Glutamatergic neuron (in vitro differentiated cells): ENCODE data around the gene RAB40C. TPM values are rescaled to one million over a fixed set of nuclear protein-coding genes. Genes with fewer than 3 reads are reported as not detected.

Experiments
- DNase-seq: peaks from one replicate; pipeline ENCODE4 v3.0.0; 2022
- H3K27ac Mint-ChIP-seq: one replicate; pipeline ENCODE4 v1.8.0; 2020; ENCODE audit warnings: mild to moderate bottlenecking, mixed read lengths, inconsistent platforms; ENCODE audit not compliant: unreplicated experiment
- H3K27me3 Mint-ChIP-seq: one replicate; pipeline ENCODE4 v1.8.0; 2020; ENCODE audit warnings: mild to moderate bottlenecking, moderate library complexity, mixed read lengths, inconsistent platforms; ENCODE audit not compliant: unreplicated experiment
- H3K36me3 Mint-ChIP-seq: one replicate; pipeline ENCODE4 v1.8.0; 2020; ENCODE audit warnings: mild to moderate bottlenecking, mixed read lengths, inconsistent platforms; ENCODE audit not compliant: unreplicated experiment
- H3K4me1 Mint-ChIP-seq: one replicate; pipeline ENCODE4 v1.8.0; 2020; ENCODE audit warnings: mild to moderate bottlenecking, low read depth, mixed read lengths, inconsistent platforms; ENCODE audit not compliant: unreplicated experiment
- H3K4me3 Mint-ChIP-seq: one replicate; pipeline ENCODE4 v1.8.0; 2020; ENCODE audit warnings: mild to moderate bottlenecking, mixed read lengths, inconsistent platforms; ENCODE audit not compliant: unreplicated experiment
- H3K9me3 Mint-ChIP-seq: one replicate; pipeline ENCODE4 v1.8.0; 2020; ENCODE audit warnings: mild to moderate bottlenecking, moderate library complexity, mixed read lengths, inconsistent platforms; ENCODE audit not compliant: unreplicated experiment
- CTCF ChIP-seq: fragments of 200-600 bp; sonication (generic); IDR thresholded peaks from one replicate; pipeline ENCODE4 v1.5.0; 2021; ENCODE audit not compliant: partially characterized antibody, unreplicated experiment
- total RNA-seq: library from RNA; stranded (reverse); fragmentation: NEBNext Ultra II Directional; extraction: Animal tissue kit (Norgen Biotek cat#: 25700); gene quantifications from one replicate; pipeline ENCODE4 v1.2.1, GENCODE V29; 2021; ENCODE audit not compliant: unreplicated experiment

Gene RAB40C
- total RNA-seq, 1 donor from 2014 or later, result 48.3 TPM

DNA sequence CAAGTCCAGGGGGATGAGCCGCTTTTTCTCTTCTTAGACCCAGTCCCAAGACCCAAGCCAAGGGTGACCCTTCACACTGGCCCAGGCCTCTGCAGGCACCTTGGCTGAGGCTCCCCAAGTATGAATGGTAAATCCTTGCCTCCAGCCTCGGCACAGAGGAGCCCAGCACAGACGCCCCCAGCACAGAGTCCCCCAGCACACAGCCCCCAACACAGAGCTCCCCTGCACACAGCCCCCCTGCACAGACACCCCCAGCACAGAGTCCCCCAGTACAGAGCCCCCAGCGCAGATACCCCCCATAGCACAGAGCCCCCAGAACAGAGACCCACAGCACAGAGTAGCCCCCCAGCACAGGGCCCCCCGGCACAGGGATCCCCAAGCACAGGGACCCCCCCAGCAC lies 50.7 kb downstream of the RAB40C start:
- H3K27me3 Mint-ChIP-seq, result peaks cover 7% of the 10 kb centered on the region
- no peak for TF ChIP-seq CTCF
- peak overlapping the region; percentile 79 for H3K4me3 Mint-ChIP-seq
- peaks cover 11% of the 10 kb centered on the region for H3K9me3 Mint-ChIP-seq
- H3K4me1 Mint-ChIP-seq, result peaks cover 2% of the 10 kb centered on the region
- H3K27ac Mint-ChIP-seq, result no peak overlapping the region
- no peaks in the 10 kb centered on the region for H3K36me3 Mint-ChIP-seq
- no peak for DNase-seq

GRCh38 chr16:641326-642188 lies 51.7 kb downstream of the RAB40C start, which contains the start of gene MCRIP2:
Gene MCRIP2 (plus strand): TSS chr16:641828. CDS start chr16:641992, 164 bp downstream.
- Mint-ChIP-seq H3K4me1 (peaks cover 2% of the 10 kb centered on the region), H3K9me3 (peaks cover 8% of the 10 kb centered on the region), H3K27ac (no peak within 1 kb of the TSS), H3K4me3 (peak within 1 kb of the TSS; percentile 79), H3K27me3 (peaks cover 3% of the 10 kb centered on the region), H3K36me3 (no peaks in the 10 kb centered on the region)
- no peak for TF ChIP-seq CTCF
- peak; percentile 90 for DNase-seq

GRCh38 chr16:642189-643049 lies 52.6 kb downstream of the RAB40C start:
- Mint-ChIP-seq H3K4me3 (peak overlapping the region; percentile 20), H3K27me3 (no peaks in the 10 kb centered on the region), H3K9me3 (peaks cover 5% of the 10 kb centered on the region), H3K4me1 (peaks cover 2% of the 10 kb centered on the region), H3K27ac (no peak overlapping the region), H3K36me3 (no peaks in the 10 kb centered on the region)
- TF ChIP-seq CTCF, result no peak
- no peak for DNase-seq

DNA sequence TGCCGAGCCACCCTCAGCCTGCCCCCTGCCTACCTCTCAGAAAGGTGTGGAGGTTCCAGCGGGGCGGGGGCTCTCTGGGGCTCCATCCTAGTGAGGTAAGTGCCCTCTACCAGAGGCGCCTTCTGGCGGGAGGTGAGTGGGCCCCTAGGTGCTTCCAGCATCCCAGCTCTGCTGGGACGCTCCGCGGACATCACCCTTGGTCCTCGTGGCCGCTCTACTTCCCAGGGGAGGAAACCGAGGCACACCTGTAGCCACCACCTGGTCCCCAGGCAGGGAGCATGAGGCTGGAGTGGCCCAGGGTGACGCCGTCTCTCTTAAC lies 53.1 kb downstream of the RAB40C start:
- Mint-ChIP-seq H3K4me3 (no peak overlapping the region), H3K9me3 (peaks cover 5% of the 10 kb centered on the region), H3K27ac (no peak overlapping the region), H3K36me3 (no peaks in the 10 kb centered on the region), H3K4me1 (peaks cover 2% of the 10 kb centered on the region), H3K27me3 (no peaks in the 10 kb centered on the region)
- DNase-seq, result no peak
- TF ChIP-seq CTCF, result no peak
